ENCODE results near the gene RHBDL2.

- TF ChIP-seq CTCF (IDR thresholded peaks at IDR 0.05; ENCODE audit: low read depth, low read length, missing input control), result no peak
- TF ChIP-seq HNF4G (IDR thresholded peaks at IDR 0.05), result no peak
- no peak for TF ChIP-seq SP1 (IDR thresholded peaks at IDR 0.05)
- TF ChIP-seq EGR1 (IDR thresholded peaks at IDR 0.05; ENCODE audit: low read depth in 2 of 2), result no peak
Measured at GRCh38 chr1:38889589-38889988, 52.0 kb downstream of the RHBDL2 start.
